ENCODE results near the gene NF1. TPM values are rescaled to one million over a fixed set of nuclear protein-coding genes. Genes with fewer than 3 reads are reported as not detected.

Gene NF1
- total and polyA plus RNA-seq, 2 of the 13 experiments (the other 11 are each of a cell fraction or from before 2014, with no cell fraction given), result 21.5 to 26.5 TPM

DNA sequence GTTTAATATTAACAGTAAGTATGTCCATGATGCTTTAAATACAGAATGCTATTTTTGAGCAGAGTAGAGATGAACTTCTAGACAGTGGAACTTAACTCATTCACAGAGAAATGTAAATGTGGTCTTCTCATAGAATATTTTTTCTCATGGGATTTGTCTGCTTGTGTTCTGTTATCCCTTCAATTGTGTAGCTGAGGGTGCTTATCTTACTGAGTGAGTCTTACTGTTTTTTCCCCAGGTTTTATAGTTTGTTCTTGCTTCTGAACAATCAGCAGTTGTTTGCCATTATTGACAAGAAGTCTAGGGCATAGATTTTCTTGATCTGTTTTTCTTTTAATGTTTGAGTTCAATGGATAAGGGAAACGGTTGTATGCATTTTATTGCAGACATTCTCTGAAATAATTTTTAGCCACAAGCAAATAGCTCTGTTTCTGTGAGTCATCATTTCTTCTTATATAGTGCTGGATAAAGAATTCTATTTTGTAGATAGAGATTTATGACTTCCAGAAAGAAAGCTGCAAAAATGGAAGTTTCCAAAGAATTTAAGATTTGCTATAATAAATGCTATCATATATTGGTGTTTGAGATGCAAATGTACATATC, 60.5 kb downstream of the NF1 start (continued):
- TF ChIP-seq, protein P1, sequence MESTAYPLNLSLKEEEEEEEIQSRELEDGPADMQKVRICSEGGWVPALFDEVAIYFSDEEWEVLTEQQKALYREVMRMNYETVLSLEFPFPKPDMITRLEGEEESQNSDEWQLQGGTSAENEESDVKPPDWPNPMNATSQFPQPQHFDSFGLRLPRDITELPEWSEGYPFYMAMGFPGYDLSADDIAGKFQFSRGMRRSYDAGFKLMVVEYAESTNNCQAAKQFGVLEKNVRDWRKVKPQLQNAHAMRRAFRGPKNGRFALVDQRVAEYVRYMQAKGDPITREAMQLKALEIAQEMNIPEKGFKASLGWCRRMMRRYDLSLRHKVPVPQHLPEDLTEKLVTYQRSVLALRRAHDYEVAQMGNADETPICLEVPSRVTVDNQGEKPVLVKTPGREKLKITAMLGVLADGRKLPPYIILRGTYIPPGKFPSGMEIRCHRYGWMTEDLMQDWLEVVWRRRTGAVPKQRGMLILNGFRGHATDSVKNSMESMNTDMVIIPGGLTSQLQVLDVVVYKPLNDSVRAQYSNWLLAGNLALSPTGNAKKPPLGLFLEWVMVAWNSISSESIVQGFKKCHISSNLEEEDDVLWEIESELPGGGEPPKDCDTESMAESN (CRISPR knock-in tag; conservative IDR thresholded peaks at IDR 0.05), result no peak
- TF ChIP-seq, protein P2, sequence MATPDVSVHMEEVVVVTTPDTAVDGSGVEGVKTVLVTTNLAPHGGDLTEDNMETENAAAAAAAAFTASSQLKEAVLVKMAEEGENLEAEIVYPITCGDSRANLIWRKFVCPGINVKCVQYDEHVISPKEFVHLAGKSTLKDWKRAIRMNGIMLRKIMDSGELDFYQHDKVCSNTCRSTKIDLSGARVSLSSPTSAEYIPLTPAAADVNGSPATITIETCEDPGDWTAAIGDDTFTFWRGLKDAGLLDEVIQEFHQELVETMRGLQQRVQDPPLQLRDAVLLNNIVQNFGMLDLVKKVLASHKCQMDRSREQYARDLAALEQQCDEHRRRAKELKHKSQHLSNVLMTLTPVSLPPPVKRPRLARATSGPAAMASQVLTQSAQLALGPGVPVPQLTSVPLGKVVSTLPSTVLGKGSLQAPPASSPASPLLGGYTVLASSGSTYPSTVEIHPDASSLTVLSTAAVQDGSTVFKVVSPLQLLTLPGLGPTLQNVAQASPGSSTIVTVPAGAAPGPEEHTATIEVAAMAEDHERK (CRISPR knock-in tag; IDR thresholded peaks at IDR 0.05; ENCODE audit: low read depth), result no peak
- TF ChIP-seq ZNF441 (CRISPR knock-in tag; IDR thresholded peaks at IDR 0.05; ENCODE audit: borderline replicate concordance) (no peak), ZNF746 (CRISPR knock-in tag; IDR thresholded peaks at IDR 0.05) (no peak), ZNF724P (CRISPR knock-in tag; IDR thresholded peaks at IDR 0.05; ENCODE audit: borderline replicate concordance) (no peak), NFRKB (IDR thresholded peaks at IDR 0.05) (no peak)
- TF ChIP-seq, protein P3, sequence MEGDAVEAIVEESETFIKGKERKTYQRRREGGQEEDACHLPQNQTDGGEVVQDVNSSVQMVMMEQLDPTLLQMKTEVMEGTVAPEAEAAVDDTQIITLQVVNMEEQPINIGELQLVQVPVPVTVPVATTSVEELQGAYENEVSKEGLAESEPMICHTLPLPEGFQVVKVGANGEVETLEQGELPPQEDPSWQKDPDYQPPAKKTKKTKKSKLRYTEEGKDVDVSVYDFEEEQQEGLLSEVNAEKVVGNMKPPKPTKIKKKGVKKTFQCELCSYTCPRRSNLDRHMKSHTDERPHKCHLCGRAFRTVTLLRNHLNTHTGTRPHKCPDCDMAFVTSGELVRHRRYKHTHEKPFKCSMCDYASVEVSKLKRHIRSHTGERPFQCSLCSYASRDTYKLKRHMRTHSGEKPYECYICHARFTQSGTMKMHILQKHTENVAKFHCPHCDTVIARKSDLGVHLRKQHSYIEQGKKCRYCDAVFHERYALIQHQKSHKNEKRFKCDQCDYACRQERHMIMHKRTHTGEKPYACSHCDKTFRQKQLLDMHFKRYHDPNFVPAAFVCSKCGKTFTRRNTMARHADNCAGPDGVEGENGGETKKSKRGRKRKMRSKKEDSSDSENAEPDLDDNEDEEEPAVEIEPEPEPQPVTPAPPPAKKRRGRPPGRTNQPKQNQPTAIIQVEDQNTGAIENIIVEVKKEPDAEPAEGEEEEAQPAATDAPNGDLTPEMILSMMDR (CRISPR knock-in tag; IDR thresholded peaks at IDR 0.05), result no peak

DNA sequence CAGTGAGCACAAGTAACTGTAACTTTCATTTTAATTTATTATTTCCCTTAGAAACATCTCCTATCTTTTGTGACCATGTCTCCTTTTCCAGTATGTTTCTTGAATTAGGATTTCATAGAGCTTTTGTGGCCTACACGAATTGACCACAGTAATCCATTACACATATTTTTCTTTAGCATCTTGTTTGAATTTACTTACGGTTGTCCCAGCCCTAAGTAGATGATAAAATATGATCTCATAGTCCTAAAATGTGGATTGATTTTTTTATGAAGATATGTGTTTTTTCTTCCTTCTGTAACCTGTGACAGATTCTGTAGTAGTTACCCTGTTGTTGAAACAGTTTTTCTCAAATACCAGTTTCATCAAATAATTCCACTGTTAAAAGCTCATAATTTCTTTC, 61.5 kb downstream of the NF1 start:
- WGBS (ENCODE audit: low lambda C conversion rate), result 94% methylated on average over 2 of the region's 2 CpGs
- Histone ChIP-seq H3K9ac (ENCODE audit: insufficient read depth, low read depth, low read length) (no peak overlapping the region), H2AFZ (ENCODE audit: low read length) (no peak overlapping the region), H3K36me3 (replicated peaks in 1 of 2; ENCODE audit: control insufficient read depth in 1 of 2, insufficient read depth in 2 of 2, low read length in 2 of 2) (peaks cover 0 to 26% of the 10 kb centered on the region in 2 experiments; a peak in 3 of 5 replicates), H3K27ac (ENCODE audit: extremely low read length, insufficient read depth, low read length) (no peak overlapping the region), H3K9me3 (ENCODE audit: low read length) (no peaks in the 10 kb centered on the region; the same call in 1 of the 2 replicates), H4K20me1 (ENCODE audit: insufficient read depth, low read length) (no peaks in the 10 kb centered on the region), H3K27me3 (ENCODE audit: control insufficient read depth in 1 of 2, insufficient read depth in 2 of 2, low read length in 2 of 2) (no peaks in the 10 kb centered on the region), H3K4me3 (replicated peaks in 1 of 3; ENCODE audit: insufficient read depth in 1 of 3, low read depth in 2 of 3, low read length in 3 of 3) (no peak overlapping the region), H3K4me2 (ENCODE audit: low read depth, low read length) (no peak overlapping the region), H3K79me2 (ENCODE audit: insufficient read depth, low read length) (peaks cover 2% of the 10 kb centered on the region), H3K4me1 (ENCODE audit: insufficient read depth, low read length) (0 out of 2 replicates have a peak, but pooled peaks cover 7% of the 10 kb centered on the region)
- DNase-seq (ENCODE audit: low spot score) (no peak), ATAC-seq (no peak), FAIRE-seq (no peak)
- ChIA-PET CTCF (ENCODE audit: low intra/inter-chr PET ratio, low total read pairs) (no interaction called here), POLR2A (no interaction called here)
- in situ Hi-C loops (cut with HindIII; ENCODE audit: extremely low pct_ligation_motif_present, low pct_unique_long_range_greater_than_20kb), result no loop called here
- intact Hi-C loops (cut with micrococcal nuclease; ENCODE audit: unreplicated experiment), result no loop called here
- BruUV-seq (replicated peaks), result no TSS peak
- TF ChIP-seq ZNF629 (CRISPR knock-in tag; conservative IDR thresholded peaks at IDR 0.05) (no peak), DNMT1 (CRISPR knock-in tag; IDR thresholded peaks at IDR 0.05) (no peak), REXO4 (CRISPR knock-in tag; IDR thresholded peaks at IDR 0.05; ENCODE audit: borderline replicate concordance) (no peak), BRCA1 (CRISPR knock-in tag; IDR thresholded peaks at IDR 0.05) (no peak)
- TF ChIP-seq, protein P4, sequence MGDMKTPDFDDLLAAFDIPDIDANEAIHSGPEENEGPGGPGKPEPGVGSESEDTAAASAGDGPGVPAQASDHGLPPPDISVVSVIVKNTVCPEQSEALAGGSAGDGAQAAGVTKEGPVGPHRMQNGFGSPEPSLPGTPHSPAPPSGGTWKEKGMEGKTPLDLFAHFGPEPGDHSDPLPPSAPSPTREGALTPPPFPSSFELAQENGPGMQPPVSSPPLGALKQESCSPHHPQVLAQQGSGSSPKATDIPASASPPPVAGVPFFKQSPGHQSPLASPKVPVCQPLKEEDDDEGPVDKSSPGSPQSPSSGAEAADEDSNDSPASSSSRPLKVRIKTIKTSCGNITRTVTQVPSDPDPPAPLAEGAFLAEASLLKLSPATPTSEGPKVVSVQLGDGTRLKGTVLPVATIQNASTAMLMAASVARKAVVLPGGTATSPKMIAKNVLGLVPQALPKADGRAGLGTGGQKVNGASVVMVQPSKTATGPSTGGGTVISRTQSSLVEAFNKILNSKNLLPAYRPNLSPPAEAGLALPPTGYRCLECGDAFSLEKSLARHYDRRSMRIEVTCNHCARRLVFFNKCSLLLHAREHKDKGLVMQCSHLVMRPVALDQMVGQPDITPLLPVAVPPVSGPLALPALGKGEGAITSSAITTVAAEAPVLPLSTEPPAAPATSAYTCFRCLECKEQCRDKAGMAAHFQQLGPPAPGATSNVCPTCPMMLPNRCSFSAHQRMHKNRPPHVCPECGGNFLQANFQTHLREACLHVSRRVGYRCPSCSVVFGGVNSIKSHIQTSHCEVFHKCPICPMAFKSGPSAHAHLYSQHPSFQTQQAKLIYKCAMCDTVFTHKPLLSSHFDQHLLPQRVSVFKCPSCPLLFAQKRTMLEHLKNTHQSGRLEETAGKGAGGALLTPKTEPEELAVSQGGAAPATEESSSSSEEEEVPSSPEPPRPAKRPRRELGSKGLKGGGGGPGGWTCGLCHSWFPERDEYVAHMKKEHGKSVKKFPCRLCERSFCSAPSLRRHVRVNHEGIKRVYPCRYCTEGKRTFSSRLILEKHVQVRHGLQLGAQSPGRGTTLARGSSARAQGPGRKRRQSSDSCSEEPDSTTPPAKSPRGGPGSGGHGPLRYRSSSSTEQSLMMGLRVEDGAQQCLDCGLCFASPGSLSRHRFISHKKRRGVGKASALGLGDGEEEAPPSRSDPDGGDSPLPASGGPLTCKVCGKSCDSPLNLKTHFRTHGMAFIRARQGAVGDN (CRISPR knock-in tag; IDR thresholded peaks at IDR 0.05), result no peak
- TF ChIP-seq, protein P5, sequence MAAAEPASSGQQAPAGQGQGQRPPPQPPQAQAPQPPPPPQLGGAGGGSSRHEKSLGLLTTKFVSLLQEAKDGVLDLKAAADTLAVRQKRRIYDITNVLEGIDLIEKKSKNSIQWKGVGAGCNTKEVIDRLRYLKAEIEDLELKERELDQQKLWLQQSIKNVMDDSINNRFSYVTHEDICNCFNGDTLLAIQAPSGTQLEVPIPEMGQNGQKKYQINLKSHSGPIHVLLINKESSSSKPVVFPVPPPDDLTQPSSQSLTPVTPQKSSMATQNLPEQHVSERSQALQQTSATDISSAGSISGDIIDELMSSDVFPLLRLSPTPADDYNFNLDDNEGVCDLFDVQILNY (CRISPR knock-in tag; conservative IDR thresholded peaks at IDR 0.05), result no peak
